ENCODE data around the gene CLCF1. TPM values are rescaled to one million over a fixed set of nuclear protein-coding genes. Genes with fewer than 3 reads are reported as not detected.

The CLCF1 gene
- polyA plus RNA-seq, 1 of the 3 experiments (the other 2 are of a cell fraction): 27.0 TPM

- TF ChIP-seq, protein P1, sequence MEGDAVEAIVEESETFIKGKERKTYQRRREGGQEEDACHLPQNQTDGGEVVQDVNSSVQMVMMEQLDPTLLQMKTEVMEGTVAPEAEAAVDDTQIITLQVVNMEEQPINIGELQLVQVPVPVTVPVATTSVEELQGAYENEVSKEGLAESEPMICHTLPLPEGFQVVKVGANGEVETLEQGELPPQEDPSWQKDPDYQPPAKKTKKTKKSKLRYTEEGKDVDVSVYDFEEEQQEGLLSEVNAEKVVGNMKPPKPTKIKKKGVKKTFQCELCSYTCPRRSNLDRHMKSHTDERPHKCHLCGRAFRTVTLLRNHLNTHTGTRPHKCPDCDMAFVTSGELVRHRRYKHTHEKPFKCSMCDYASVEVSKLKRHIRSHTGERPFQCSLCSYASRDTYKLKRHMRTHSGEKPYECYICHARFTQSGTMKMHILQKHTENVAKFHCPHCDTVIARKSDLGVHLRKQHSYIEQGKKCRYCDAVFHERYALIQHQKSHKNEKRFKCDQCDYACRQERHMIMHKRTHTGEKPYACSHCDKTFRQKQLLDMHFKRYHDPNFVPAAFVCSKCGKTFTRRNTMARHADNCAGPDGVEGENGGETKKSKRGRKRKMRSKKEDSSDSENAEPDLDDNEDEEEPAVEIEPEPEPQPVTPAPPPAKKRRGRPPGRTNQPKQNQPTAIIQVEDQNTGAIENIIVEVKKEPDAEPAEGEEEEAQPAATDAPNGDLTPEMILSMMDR (IDR thresholded peaks at IDR 0.05): no peak
- no peak for TF ChIP-seq IRF3 (IDR thresholded peaks at IDR 0.05; ENCODE audit: low read depth, low read length)
Observed at GRCh38 chr11:67379061-67380058, 6.0 kb upstream of the CLCF1 start (continued).

DNA sequence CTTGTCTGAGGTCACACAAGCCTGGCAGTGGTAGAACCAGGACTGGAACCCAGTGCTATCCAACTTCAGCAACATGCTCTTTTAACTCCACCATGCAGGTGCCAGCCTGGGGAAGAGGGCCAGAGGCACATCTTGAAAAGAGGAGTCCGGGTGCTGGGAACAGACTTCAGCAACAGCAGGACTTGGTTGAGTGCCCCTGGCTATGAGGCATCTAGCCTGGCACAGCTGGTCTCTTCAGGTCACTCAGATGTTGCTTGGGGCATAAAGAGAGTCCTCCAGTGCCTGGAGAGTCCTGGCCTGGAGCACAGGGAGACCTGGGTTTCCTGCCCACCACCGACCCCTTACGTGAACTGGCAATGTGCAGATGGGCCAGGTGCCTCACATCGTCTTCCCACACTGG is 5.1 kb upstream of the CLCF1 start:
- Histone ChIP-seq H3K27ac (ENCODE audit: low read depth in 2 of 2, low read length in 1 of 2) (0 out of 4 replicates have a peak overlapping the region, but pooled peaks of 1 of the 2 experiments have one; percentile 61), H3K9ac (peak overlapping the region; percentile 54; the same call in 1 of the 2 replicates), H3F3A (replicated peaks; ENCODE audit: insufficient read depth) (peaks cover 30% of the 10 kb centered on the region), H4K20me1 (ENCODE audit: insufficient read depth) (no peaks in the 10 kb centered on the region), H3K4me3 (ENCODE audit: low read depth in 2 of 2, low read length in 1 of 2) (no peak overlapping the region), H3K36me3 (replicated peaks in 1 of 2; ENCODE audit: control insufficient read depth in 1 of 2, insufficient read depth in 2 of 2, low read length in 1 of 2) (no peaks in the 10 kb centered on the region), H3K27me3 (ENCODE audit: insufficient read depth) (no peaks in the 10 kb centered on the region), H3K4me1 (ENCODE audit: control insufficient read depth in 1 of 2, insufficient read depth in 2 of 2, low read depth in 1 of 2, low read length in 1 of 2) (peaks cover 25 to 38% of the 10 kb centered on the region in 2 experiments; a peak in 3 of 4 replicates), H2AFZ (ENCODE audit: low read depth) (no peak overlapping the region), H3K9me2 (no peaks in the 10 kb centered on the region), H3K79me2 (ENCODE audit: insufficient read depth) (no peaks in the 10 kb centered on the region), H3K4me2 (peak overlapping the region; percentile 68; the same call in 1 of the 2 replicates), H3K9me3 (no peaks in the 10 kb centered on the region)
- POLR2A ChIA-PET: no interaction called here
- TF ChIP-seq POLR2AphosphoS5 (IDR thresholded peaks at IDR 0.05; ENCODE audit: low read depth, low read length) (no peak), MXI1 (IDR thresholded peaks at IDR 0.05; ENCODE audit: low read depth, low read length) (no peak), EZH2phosphoT487 (IDR thresholded peaks at IDR 0.05; ENCODE audit: borderline replicate concordance, low read depth) (no peak), NRF1 (IDR thresholded peaks at IDR 0.05; ENCODE audit: low read depth, low read length) (no peak), TCF12 (IDR thresholded peaks at IDR 0.05) (no peak)
- TF ChIP-seq, protein P2, sequence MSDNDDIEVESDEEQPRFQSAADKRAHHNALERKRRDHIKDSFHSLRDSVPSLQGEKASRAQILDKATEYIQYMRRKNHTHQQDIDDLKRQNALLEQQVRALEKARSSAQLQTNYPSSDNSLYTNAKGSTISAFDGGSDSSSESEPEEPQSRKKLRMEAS (IDR thresholded peaks at IDR 0.05; ENCODE audit: low read depth): no peak
- CTCF ChIA-PET: interaction anchor here (0.8 to 19.7 kb wide), 7 partner anchors 8 to 115 kb away, joined by 3 to 955 read pairs (median 23); partner anchors contain the start of gene POLD4
- 63% methylated on average over 2 of the region's 4 CpGs for WGBS (ENCODE audit: low lambda C conversion rate)
- DNase-seq: no peak
